Suprapubic skin (tissue), 4 donors: ENCODE results near the gene CREB5. TPM values are rescaled to one million over a fixed set of nuclear protein-coding genes. Genes with fewer than 3 reads are reported as not detected.

Experiments used
- DNase-seq, 2 donors: peaks; one replicate each; pipeline ENCODE4 v3.0.0-alpha.2; 2019; ENCODE audit warnings: low spot score in 2 of 2
- H3K27ac ChIP-seq: fragments of 200-600 bp; sonication (generic); one replicate; pipeline ENCODE4 v1.5.1; 2019
- H3K27me3 ChIP-seq: fragments of 200-600 bp; sonication (generic); one replicate; pipeline ENCODE4 v1.5.1; 2019
- H3K36me3 ChIP-seq: fragments of 200-600 bp; sonication (generic); one replicate; pipeline ENCODE4 v1.5.1; 2019
- H3K4me1 ChIP-seq: fragments of 200-600 bp; sonication (generic); one replicate; pipeline ENCODE4 v1.5.1; 2019
- H3K4me3 ChIP-seq: fragments of 200-600 bp; sonication (generic); one replicate; pipeline ENCODE4 v1.5.1; 2019; ENCODE audit warnings: mild to moderate bottlenecking
- H3K9me3 ChIP-seq: fragments of 200-600 bp; sonication (generic); one replicate; pipeline ENCODE4 v1.5.1; 2019
- CTCF ChIP-seq, 2 donors: fragments of 200-600 bp in 1 of 2; fragments of 450-650 bp in 1 of 2; sonication (generic) in 1 of 2; IDR thresholded peaks; one replicate each; pipeline ENCODE4 v1.5.1; 2016 to 2019; ENCODE audit warnings: antibody characterized with exemption in 2 of 2, mild to moderate bottlenecking in 1 of 2, moderate library complexity in 1 of 2
- EP300 ChIP-seq: sonication (generic); formaldehyde crosslinking; IDR thresholded peaks from one replicate; pipeline ENCODE4 v1.6.1; 2017; ENCODE audit warnings: antibody characterized with exemption
- POLR2A ChIP-seq, 2 donors: fragments of 450-650 bp; IDR thresholded peaks; one replicate each; pipeline ENCODE4 v1.6.1; 2017; ENCODE audit warnings: antibody characterized with exemption in 2 of 2, mild to moderate bottlenecking in 2 of 2, moderate library complexity in 2 of 2
- POLR2AphosphoS5 ChIP-seq, 3 donors: sonication (generic); formaldehyde crosslinking; IDR thresholded peaks; one replicate each; pipeline ENCODE4 v1.6.1; 2017; ENCODE audit warnings: antibody characterized with exemption in 3 of 3
- WGBS: methylation state at CpG from one replicate; pipeline ENCODE4 v1.1.5; 2018; 5-methylcytosine and 5-hydroxymethylcytosine counted together
- total RNA-seq, 4 donors: library from RNA; depleted of rRNA; stranded (reverse); fragments of >200 nt; gene quantifications; one replicate each; pipeline ENCODE4 v1.1.0, GENCODE V29; 2016

Gene CREB5
- total RNA-seq, 4 donors from 2014 or later = 6.2 to 12.1 (median 10.0) TPM

GRCh38 chr7:28761505-28761904 lies 349.2 kb downstream of the CREB5 start:
- Histone ChIP-seq H3K36me3 (no peaks in the 10 kb centered on the region), H3K27ac (no peak overlapping the region), H3K4me1 (no peaks in the 10 kb centered on the region), H3K4me3 (no peak overlapping the region), H3K27me3 (no peaks in the 10 kb centered on the region), H3K9me3 (no peaks in the 10 kb centered on the region)
- DNase-seq = no peak
- TF ChIP-seq POLR2AphosphoS5 (IDR thresholded peaks at IDR 0.05) = no peak
- TF ChIP-seq EP300 = no peak
- WGBS = 94% methylated on average over 2 of the region's 2 CpGs

- no peaks in the 10 kb centered on the region for H3K36me3 ChIP-seq
- DNase-seq = no peak
- TF ChIP-seq POLR2A (IDR thresholded peaks at IDR 0.05) (no peak), POLR2AphosphoS5 (IDR thresholded peaks at IDR 0.05) (no peak), CTCF (IDR thresholded peaks at IDR 0.05) (no peak), EP300 (no peak)
- no peak overlapping the region for H3K27ac ChIP-seq
- no peaks in the 10 kb centered on the region for H3K9me3 ChIP-seq
- WGBS = 76% methylated on average over 1 of the region's 1 CpG
- no peaks in the 10 kb centered on the region for H3K27me3 ChIP-seq
- H3K4me3 ChIP-seq = no peak overlapping the region
- peaks cover 1% of the 10 kb centered on the region for H3K4me1 ChIP-seq
Observed at GRCh38 chr7:28762651-28763050, 350.3 kb downstream of the CREB5 start.

DNA sequence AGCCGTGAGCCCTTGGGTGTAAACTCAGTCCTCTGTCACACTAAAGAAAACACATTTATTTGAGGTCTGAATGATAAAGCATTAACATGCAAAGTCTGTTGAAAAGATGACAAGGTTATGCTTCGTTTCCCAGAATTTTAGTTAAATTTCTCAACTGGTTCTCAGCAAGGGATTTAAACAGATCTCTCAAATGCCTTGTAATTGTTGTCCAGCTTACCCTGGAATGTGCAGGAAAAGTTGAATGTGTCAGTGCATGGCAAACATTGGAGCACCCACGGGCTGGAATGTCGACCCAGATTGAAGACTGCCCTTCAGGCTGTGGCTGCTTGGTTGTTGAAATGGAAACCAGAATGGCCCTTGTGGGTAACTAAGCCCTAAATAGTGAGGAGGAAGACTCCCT lies 354.0 kb downstream of the CREB5 start:
- TF ChIP-seq CTCF (IDR thresholded peaks at IDR 0.05) = no peak
- no peak for TF ChIP-seq POLR2AphosphoS5 (IDR thresholded peaks at IDR 0.05)
- no peak for TF ChIP-seq EP300
- no peak for TF ChIP-seq POLR2A (IDR thresholded peaks at IDR 0.05)
- WGBS = 65% methylated on average over 4 of the region's 4 CpGs
- H3K27me3 ChIP-seq = no peaks in the 10 kb centered on the region
- H3K36me3 ChIP-seq = no peaks in the 10 kb centered on the region
- no peak overlapping the region for H3K4me3 ChIP-seq
- no peak overlapping the region for H3K27ac ChIP-seq
- no peaks in the 10 kb centered on the region for H3K9me3 ChIP-seq
- peaks cover 3% of the 10 kb centered on the region for H3K4me1 ChIP-seq
- no peak for DNase-seq

DNA sequence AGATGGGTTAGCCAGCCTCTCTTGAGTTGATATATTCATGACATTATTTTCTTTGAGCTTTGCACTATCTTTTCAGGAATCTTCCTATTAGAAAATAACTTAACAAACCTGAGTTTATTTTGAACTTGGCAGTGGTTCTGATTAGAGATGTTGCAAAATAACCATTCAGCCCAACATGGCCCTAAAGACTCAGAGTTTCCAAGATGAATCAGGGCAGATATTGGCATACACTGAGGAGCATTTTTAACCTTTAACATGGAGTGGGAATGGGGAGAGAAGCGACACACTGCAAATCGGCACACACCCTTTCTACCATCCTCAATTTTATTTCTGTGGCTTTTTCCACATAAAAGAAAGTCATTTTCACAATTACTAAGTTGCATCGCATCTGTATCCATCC lies 355.0 kb downstream of the CREB5 start:
- Histone ChIP-seq H3K27ac (no peak overlapping the region), H3K9me3 (no peaks in the 10 kb centered on the region), H3K4me1 (peaks cover 3% of the 10 kb centered on the region), H3K4me3 (no peak overlapping the region), H3K27me3 (no peaks in the 10 kb centered on the region), H3K36me3 (no peaks in the 10 kb centered on the region)
- no peak for DNase-seq
- no peak for TF ChIP-seq CTCF (IDR thresholded peaks at IDR 0.05)
- 68% methylated on average over 3 of the region's 3 CpGs for WGBS

DNA sequence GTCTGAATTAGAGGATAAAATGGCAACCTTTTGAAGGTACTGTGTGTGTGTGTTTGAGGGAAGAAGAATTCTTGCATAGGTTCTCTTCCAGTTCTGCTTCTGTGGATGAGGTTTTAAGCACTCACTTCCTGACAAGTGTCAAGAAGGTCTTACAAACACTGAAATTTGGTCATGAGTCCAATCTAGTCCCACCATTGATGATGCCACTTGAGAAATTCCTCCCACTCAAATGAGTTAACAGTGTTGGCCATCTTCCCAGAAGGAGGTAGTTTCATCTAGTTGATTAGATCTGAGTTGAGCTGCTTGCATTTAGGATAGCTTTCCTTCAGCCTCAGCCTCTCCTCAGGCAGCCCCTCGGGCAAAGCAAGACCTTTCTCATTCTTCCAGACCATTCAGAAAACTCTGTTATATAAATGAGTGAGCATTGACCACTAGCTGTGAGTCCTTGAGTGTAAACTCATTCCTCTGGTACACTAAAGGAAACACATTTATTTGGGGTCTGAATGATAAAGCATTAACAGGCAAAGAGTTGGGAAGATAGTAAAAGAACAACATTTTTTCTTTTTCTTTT lies 356.3 kb downstream of the CREB5 start:
- Histone ChIP-seq H3K4me1 (peaks cover 3% of the 10 kb centered on the region), H3K27me3 (no peaks in the 10 kb centered on the region), H3K27ac (no peak overlapping the region), H3K4me3 (no peak overlapping the region), H3K9me3 (no peaks in the 10 kb centered on the region), H3K36me3 (no peaks in the 10 kb centered on the region)
- TF ChIP-seq POLR2AphosphoS5 (IDR thresholded peaks at IDR 0.05) (no peak), CTCF (IDR thresholded peaks at IDR 0.05) (no peak), POLR2A (IDR thresholded peaks at IDR 0.05) (no peak), EP300 (no peak)
- DNase-seq = no peak
- WGBS = 89% methylated on average over 1 of the region's 1 CpG
